RPMI8226 (cell line): ENCODE data around the gene ANGPTL4.
"Not testable (repeated sequence)": the region's sequence is repeated elsewhere in the genome, so short reads cannot be mapped to it uniquely, and the experiment has no call there.

Source experiments
- DNase-seq: peaks from one replicate; pipeline ENCODE4 v3.0.0-alpha.2; 2015

The ANGPTL4 gene, protein sequence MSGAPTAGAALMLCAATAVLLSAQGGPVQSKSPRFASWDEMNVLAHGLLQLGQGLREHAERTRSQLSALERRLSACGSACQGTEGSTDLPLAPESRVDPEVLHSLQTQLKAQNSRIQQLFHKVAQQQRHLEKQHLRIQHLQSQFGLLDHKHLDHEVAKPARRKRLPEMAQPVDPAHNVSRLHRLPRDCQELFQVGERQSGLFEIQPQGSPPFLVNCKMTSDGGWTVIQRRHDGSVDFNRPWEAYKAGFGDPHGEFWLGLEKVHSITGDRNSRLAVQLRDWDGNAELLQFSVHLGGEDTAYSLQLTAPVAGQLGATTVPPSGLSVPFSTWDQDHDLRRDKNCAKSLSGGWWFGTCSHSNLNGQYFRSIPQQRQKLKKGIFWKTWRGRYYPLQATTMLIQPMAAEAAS

DNA sequence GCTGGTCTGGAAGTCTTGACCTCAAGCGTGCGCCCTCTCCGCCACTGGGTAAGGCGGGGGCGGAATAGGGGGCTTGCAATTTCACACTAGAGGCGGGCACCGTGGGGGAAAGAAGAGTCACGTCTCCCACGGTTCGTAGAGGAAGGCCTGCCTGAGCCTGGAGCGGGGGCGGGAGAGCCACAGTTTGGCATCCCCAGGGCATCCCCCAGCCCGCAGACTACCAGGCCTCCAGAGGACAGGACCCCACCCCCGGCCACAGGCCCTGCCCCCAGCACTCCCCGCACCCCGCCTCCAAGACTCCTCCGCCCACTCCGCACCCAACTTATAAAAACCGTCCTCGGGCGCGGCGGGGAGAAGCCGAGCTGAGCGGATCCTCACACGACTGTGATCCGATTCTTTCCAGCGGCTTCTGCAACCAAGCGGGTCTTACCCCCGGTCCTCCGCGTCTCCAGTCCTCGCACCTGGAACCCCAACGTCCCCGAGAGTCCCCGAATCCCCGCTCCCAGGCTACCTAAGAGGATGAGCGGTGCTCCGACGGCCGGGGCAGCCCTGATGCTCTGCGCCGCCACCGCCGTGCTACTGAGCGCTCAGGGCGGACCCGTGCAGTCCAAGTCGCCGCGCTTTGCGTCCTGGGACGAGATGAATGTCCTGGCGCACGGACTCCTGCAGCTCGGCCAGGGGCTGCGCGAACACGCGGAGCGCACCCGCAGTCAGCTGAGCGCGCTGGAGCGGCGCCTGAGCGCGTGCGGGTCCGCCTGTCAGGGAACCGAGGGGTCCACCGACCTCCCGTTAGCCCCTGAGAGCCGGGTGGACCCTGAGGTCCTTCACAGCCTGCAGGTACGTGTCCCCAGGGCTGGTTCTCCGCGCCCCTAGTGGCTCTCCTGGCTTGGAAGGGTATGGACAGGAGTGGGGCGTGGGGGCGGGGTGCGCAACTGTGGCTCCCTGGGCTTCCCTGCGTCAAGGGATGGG, at the start of gene ANGPTL4:
ANGPTL4 (plus strand) TSS at position 353 of the 969 bp plus-strand sequence; CDS start at position 520, 167 bp downstream.
- peak; percentile 62 for DNase-seq

DNA sequence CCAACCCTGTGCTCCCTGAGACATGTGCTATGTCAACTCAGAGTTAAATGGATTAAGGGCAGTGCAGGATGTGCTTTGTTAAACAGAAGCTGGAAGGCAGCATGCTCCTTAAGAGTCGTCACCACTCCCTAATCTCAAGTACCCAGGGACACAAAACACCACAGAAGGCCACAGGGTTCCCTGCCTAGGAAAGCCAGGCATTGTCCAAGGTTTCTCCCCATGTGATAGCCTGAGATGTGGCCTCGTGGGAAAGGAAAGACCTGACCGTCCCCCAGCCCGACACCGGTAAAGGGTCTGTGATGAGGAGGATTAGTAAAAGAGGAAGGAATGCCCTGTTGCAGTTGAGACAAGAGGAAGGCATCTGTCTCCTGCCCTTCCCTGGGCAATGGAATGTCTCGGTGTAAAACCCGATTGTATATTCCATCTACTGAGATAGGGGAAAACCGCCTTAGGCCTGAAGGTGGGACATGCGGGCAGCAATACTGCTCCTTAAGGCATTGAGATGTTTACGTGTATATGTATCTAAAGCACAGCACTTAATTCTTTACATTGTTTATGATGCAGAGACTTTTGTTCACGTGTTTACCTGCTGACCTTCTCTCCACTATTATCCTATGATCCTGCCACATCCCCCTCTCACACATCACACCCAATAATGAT, 48.8 kb upstream of the ANGPTL4 start:
- not testable (repeated sequence) for DNase-seq

DNA sequence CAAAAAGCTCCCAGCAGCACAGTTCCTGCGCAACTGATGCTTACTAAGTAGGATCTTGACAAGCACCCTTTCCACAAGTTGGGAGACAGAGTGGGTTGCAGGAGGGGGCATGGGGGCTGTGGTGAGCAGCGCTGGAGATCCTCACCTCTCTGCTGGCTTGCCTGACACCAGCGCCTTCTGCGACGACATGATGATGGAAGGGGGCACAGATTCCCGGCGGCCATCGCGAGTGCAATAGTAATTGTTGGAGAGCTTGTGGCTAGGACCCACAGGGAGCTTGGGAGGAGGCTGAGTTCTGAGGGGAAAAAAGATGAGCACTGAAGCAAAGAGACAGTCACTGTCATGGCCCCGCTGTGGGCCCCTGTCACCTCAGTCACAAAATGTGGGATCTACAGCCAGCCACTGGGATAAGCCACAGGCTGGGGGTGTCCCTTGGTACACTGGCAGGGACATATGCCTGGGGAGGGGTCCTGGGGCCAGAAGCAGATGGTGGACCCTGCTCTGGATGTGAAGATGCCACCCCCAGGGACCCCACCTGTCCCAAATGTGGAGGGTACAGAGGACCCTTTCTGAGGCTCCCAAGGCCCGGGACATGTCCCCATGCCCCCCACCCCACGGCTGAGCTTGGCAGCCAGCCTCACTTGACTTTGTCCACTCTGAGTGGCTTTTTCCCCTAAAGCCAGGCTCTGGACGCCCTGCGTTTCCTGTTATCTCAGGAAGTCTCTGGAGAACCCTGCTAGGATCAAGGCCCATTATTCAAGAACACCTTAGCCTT, 47.4 kb upstream of the ANGPTL4 start:
- DNase-seq, result no peak

DNA sequence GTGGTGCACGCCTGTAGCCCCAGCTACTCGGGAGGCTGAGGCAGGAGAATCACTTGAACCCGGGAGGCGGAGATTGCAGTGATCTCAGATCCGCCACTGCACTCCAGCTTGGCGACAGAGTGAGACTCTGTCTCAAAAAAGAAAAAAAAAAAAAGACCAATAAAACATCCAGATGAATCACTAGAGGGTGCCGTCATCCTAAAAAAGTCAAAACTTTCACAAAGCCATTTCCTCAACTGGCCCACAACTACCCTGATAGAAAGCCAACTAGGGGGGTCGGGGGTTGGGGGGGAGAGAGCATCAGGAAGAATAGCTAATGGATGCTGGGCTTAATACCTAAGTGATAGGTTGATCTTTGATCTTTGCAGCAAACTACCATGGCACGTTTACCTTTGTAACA, 45.1 kb upstream of the ANGPTL4 start:
- DNase-seq, result not testable (repeated sequence)

DNA sequence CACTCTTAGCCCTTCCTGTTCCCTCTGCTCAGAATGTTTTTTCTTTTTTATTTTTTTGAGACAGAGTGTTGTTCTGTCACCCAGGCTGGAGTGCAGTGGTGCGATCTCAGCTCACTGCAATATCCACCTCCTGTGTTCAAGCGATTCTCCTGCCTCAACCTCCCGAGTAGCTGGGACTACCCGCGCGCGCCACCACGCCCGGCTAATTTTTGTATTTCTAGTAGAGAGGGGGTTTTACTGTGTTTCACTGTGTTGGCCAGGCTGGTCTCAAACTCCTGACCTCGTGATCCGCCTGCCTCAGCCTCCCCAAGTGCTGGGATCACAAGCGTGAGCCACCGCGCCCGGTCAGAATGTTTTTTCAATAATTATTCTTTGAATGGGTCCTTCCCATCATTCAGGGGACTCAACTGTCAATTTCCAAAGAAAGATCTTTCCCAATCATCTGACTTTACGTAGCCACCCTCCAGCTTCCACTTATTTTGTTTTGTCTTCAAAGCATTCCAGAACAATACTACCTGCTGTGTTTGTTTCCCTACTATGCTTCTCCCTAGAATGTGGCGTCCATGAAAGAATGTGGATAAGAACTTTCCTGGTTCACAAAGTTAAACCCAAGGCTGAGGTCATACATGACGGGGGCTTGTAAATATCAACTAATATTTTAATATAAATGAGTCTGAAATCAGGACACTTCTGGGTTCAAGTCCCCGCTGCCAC, 44.0 kb upstream of the ANGPTL4 start:
- no peak for DNase-seq

DNA sequence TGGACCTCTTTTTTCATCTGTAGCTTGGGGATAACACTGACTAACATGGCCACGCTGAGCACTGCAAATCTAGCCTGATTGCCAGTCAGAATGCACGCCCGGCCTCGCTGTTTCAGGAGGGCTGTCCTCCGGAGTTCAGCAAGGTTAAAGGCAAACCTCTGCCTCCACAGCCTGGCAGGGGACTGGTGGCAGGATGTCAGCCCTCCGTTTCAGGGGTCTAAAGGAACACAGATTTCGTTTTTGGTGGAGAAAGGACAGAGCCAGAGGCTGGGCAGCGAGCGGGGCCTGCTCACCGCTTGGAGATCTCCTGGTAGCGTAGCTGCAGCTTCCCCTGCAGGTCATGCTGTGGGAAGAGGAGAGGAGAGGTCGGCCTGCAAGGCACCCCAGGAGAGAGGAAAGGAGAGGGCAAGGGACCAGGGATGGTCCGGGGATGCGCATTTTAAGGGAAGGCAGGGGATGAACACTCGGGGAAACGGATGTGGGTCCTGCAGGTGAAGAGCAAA, 43.3 kb upstream of the ANGPTL4 start:
- DNase-seq, result peak; percentile 43

DNA sequence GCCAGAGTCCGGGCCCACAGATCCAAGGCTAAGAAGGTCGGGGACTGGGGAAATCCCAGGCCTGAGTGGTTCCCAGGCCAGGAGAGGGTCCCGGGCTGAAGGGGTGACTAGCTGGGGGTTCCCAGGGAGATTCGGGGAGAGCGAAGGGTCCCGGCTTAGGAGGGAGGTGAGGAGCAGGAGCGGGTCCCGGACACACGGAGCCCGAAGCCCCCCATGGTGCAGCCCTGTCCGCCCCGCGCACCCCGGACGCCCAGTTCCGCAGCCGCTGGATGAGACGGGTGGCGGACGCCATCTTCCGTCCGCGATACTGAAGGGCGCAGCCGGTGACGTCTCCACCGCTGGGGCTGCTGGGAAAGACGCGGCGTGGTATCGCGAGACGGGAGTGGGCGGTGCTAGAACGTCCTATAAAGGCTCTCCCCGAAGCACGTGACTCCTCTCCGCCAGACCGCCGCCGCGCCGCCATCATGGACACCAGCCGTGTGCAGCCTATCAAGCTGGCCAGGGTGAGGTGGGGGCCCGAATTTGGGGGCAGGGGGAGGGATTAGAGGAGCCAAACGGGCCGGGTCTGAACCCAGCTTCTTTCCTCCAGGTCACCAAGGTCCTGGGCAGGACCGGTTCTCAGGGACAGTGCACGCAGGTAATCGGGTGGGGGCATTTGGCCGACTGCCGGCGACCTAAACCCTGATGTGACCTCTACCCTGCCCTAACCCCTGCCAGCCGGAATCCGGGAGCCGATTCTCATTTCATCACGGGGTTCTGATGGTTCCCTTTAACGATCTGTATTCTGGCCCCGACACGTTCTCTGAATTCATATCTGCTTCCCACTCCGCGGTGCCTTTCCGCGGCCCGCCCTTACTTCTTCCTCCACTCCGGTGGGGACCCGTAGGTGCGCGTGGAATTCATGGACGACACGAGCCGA, 42.6 kb upstream of the ANGPTL4 start, which contains the start of the genes NDUFA7 and RPS28:
NDUFA7 (minus strand) TSS at position 309 of the 919 bp plus-strand sequence; CDS start at position 292, 17 bp downstream.
RPS28 (plus strand) TSS at position 430 of the 919 bp plus-strand sequence; CDS start at position 465, 35 bp downstream.
- DNase-seq, result peak; percentile 98

DNA sequence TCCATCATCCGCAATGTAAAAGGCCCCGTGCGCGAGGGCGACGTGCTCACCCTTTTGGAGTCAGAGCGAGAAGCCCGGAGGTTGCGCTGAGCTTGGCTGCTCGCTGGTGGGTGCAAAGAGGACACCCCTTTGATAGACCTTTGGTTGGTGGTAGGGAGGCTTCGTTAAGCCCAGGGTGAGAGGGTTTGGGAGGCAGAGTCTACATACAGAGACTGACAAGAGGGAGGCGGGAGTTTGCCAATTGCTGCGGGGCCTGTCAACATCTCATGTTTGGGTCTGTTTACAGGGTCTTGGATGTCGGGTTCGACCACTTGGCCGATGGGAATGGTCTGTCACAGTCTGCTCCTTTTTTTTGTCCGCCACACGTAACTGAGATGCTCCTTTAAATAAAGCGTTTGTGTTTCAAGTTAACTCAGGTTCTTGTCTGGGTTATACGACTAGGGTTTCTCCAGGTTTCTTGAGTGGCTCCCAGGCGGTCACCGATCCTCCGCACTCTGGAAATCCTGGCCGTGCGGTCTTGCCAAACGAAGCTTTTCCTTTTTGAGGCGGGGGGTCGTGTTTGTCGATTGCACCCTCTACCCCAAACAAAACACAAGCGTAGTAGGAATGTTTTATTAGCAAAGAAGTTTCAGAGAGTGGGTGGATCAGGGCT, 41.8 kb upstream of the ANGPTL4 start:
- no peak for DNase-seq

DNA sequence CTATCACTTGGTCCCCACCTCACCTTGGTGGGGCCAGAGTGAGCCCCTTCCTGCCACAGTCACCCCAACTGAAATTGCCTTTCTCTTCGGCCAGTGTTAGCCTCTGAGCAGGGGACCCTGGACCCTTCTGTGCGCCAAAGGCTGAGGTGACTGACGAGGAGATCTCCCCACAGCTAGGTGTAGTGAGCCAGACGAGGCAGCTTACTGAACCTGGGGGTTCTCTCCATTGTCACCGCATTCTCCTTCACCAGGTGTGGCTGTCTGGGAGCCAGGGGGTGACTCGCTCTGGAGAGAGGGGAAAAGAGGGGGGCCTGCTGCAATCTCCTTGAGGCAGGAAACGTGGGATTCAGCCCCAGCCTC, 41.3 kb upstream of the ANGPTL4 start:
- no peak for DNase-seq

DNA sequence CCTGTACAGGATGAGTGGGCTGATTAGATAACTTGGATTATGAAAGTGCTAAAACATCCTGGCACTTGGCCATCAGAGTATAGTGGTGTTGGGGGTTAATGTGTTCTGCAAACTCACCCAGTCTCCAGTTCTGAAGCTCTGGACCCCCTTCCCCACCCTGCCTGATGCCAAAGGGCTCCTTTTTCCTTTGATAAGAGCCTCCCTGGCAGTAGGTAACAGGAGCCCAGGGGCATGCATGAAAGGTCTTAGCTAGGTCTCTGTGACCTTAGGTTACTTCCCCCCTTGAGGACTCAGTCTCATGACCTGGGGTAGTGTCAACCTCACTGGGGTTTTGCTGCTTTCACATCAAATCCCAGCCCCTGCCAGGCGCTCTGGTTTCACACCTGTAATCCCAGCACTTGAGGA, 40.2 kb upstream of the ANGPTL4 start:
- peak; percentile 46 for DNase-seq

DNA sequence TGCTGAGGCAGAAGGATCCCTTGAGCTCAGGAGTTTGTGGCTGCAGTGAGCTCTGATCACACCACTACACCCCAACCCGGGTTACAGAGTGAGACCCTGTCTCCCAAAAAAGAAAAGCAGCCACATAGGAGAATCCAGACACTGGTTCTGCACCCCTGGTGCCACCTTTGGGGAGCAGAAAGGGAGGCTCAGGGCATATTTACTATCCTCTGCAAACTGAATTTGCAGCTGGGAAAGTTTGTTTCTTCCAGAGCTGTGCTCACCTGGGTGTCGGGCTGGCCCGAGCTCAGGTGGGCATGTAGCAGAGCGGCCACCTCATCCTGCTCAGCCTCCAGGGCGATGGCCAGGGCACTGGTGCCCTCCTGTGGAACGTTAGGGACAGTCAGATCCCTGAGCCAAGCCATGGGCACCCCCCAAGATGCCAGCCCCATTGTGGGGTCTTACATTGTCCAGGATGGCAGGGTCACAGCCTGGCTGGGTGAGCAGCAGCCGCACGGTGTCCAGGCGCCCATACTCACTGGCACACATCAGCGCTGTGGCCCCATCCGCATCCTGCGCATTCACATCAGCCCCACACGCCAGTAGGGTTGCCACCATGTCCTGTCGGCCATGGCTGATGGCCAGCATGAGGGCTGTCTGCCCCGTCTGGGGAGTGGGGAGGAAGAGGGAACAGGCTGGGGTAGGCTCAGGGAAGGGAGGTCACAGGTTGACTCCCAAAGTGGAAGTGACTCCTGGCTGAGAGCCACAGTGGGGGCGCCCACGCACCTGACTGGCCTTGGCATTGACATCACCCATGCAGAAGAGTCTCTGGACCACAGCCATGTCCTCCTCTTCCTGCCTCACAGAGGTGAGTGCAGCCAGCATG, 39.5 kb upstream of the ANGPTL4 start:
- DNase-seq, result peak; percentile 74

DNA sequence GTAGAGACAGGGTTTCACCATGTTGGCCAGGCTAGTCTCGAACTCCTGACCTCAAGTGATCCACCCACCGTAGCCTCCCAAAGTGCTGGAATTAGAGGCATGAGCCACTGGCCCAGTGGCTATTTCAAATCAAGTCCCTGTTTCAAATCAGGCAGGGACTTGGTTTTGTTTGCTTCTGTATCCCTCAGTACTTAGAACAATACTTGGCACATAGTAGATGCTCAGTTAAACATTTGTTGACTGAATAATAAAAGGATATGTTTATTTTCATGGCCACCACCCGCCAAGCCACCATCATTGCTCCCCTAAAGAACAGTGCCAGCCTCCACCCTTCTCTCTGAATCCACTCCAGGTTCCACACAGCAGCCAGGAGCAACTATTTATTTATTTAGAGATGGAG, 38.5 kb upstream of the ANGPTL4 start:
- no peak for DNase-seq

DNA sequence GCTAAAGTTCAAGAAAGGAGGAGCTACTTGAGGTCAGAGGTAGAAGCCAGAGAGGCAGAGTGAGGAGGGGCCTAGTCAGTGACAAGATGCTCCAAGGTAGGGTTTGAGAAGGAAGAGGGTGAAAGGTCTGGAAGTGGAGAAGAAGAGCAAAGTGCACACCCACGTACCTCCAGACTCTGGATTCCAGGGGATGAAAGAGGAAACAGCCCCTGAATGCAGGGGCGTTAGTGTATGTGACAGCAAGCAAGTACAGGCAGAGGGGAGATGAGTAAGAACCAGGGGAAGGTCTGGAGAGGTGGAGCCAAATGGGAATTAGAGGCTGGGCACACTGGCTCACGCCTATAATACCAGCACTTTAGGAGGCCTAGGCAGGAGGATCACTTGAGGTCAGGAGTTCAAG, 34.0 kb upstream of the ANGPTL4 start:
- no peak for DNase-seq

DNA sequence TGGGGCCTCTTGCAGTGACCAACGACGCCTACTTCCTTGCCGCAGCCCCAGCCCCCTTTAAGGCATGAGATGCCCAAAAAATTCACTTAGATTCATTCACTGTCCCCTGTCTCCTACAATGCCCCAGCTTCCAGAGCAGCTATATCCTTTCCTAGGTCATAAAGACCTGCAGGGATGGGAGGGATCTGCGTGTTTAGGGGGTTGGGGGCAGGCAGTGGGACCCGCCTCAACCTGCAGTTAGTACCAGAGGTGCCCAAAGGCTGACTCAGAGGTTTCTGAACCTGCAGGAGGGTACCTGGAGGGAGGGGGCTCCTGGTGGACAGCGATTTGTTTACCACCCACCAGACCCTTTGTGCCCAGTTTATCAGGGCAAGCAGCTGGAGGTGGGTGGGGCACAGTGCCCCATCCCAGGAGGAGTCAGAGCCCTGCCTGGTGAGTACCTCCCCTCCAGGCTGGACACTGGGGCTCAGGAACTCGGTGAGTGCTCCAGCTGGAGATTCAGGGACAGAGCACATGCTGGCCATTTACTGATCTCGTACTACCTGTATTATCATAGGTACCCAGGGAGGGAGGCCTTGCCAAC, 32.6 kb upstream of the ANGPTL4 start:
- no peak for DNase-seq

DNA sequence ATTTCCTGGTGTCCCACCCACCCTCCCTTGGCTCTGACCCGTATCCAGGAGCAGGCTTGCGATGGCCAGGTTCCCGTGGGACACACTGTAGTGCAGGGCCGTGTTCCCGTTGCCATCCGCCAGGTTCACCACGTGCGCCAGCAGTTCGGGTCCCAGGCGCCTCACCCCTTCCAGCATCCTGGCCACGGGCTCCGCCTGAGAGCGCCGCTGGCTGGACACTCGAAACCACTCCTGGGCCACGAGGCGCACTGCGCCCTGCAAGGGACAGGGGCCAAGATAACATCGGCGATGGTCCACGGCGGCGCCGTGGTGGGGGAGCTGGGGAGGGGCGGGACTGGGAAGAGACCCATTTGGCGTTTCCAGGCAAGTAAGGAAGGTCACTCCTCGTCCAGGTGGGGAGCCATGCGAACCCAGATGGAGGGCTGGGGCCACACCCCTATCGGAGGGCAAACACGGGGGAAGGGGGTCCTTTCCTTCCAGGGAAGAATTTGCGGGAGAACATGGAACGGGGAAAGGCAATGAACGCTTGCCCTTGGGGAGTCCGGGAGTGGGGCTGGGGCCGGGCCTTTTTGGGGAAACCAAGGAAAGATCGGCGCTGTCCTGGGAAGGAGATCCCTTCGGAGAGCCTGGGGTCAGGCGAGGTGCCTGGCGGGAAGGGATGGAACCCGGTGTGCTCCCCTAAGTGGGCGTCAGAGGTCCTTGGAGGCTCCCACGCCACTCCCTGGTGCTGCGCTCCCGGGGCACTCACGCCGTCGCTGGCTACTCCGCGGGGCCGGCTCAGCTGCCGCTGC, 30.8 kb upstream of the ANGPTL4 start:
- no peak for DNase-seq

DNA sequence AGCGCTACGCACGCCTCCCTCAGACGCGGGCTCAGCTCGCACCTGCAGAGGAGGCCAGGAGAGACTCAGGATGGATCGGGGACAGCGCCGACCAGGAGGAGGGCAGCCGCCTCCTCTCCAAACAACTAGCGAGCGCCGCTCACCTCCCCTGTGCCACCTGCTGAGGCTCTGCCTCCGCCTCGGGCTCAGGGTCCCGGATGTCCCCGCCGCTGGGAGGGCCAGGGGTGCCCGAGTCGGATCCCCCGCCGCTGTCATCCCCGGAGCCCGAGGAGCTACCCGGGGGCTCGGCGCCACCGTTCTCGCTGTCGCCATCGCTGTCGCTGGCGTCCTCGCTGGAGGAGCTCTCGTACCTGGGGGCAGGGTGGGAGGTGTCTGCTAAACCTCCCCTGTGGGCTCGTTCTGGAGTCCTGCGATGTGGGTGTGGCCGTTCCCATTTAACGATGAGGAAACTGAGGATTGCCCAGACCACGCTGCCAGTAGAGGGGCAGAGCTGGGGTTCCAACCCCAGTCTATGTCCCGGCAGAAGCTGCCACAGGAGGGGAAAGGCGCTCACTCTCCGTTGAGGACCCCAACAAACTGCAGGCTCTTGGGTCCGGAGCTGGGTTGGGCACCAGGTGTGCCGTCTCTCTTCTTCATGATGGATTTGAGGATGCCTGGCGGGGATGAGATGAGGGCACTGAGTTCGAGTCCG, 30.0 kb upstream of the ANGPTL4 start:
- no peak for DNase-seq
